Middle frontal gyrus (tissue), 1 donor: ENCODE data around the gene WFDC1.

Experiments
- DNase-seq: peaks from one replicate; pipeline ENCODE4 v3.0.0-alpha.2; 2015; ENCODE audit warnings: low spot score; ENCODE audit errors: extremely low spot score

The WFDC1 gene

GRCh38 chr16:84302111-84302954 lies 7.7 kb downstream of the WFDC1 start:
- no peak for DNase-seq

DNA sequence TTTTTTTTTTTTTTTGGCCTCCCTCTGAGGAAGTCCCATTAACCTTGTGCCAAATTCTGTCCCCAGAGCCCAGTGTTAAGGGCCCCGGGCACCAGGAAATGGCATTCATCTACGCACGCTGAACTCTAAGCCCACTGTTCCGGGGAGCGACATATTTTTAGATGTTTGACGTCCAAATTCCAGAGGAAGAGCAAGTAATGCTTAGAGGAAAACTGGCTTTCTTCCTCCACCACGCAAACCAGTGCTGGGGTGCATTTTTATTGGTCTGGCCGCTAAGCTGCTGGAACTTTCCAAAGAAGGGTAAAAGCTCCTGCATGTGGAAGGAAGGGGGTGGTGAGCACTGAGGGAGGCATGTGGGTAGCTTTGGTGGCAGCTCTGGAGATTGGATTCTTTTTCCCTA lies 8.3 kb downstream of the WFDC1 start:
- DNase-seq = no peak

DNA sequence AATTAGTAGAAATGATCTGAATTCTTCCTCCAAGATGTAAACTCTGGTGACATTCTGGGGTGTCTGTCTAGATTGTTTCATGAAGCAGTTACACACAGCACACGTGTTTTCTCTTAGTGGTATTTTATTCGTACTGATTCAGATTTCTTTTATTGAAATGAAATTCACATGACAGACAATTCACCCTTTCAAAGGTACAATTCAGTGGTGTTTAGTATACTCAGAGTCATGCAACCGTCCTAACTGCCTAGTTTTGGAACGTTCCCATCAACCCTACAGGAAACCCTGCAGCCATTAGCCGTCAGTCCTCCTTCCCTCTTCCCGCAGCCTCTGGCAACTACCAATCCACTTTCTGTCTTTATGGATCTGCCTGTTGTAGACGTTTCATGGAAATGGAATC lies 8.8 kb downstream of the WFDC1 start:
- DNase-seq = no peak

- no peak for DNase-seq
These were observed 11.9 kb downstream of the WFDC1 start for GRCh38 chr16:84306564-84306963.

DNA sequence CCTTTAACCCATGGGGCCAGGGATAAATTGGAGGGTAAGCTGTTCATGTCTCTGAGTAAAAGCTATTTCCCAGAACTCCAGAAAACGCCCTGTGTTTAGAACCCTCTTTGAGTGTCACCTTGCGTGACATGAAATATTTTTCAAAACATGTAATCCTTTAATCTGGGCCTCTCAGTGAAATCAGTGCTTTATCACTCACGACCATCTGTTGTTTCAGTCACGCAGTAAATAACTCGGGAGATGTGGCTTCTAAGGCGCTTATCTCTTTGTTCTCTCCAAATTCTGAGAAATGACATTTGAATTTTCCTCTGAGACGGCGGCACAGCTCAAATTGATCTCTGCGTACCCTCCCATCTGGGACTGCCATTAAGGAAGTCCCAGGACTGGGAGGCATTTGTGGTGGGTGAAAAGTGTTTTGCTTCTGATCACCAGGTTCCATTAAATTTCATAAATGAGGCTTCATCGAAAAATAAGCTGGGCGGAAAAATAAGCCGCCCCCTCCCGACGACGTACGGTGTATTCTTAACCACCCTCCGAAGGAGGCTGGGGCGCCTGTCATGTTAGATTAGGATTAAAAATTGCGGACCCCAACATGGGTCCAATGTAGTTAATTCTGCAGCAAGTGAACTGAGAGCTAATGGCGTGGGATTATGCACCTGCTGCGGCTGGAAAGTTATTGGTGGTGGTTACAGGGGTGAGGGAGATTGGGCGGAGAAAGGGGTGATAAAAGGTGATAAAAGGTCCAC lies 12.7 kb downstream of the WFDC1 start:
- DNase-seq = no peak

- DNase-seq = no peak
These were observed 13.4 kb downstream of the WFDC1 start for GRCh38 chr16:84308120-84308519.

- DNase-seq = no peak
These were observed 16.0 kb downstream of the WFDC1 start for GRCh38 chr16:84310642-84311041.

DNA sequence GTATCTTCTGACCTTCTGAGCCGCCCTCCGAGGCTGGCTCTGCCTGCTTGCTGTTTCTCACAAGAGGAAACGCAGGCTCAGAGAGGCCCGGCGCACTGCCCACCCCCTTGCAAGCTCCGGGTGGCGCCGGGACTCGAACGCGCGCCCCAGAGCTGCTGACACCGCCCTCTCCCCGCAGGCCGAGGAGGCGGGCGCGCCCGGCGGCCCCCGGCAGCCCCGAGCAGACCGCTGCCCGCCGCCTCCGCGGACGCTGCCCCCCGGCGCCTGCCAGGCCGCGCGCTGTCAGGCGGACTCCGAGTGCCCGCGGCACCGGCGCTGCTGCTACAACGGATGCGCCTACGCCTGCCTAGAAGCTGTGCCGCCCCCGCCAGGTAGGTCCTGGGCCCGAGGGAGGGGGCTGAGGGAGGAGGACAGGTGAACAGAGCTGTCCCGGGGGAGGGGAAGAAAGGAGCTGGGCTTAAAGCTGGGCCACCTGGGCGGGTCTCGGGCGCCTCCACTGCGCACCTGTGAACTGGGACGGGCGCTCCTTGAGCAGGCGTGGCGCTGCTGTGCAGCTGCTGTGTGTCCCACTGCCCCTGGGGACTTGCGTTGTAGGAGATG lies 18.2 kb downstream of the WFDC1 start:
- no peak for DNase-seq

GRCh38 chr16:84313921-84314320 lies 19.2 kb downstream of the WFDC1 start:
- no peak for DNase-seq

GRCh38 chr16:84314373-84314772 lies 19.7 kb downstream of the WFDC1 start:
- DNase-seq = no peak

DNA sequence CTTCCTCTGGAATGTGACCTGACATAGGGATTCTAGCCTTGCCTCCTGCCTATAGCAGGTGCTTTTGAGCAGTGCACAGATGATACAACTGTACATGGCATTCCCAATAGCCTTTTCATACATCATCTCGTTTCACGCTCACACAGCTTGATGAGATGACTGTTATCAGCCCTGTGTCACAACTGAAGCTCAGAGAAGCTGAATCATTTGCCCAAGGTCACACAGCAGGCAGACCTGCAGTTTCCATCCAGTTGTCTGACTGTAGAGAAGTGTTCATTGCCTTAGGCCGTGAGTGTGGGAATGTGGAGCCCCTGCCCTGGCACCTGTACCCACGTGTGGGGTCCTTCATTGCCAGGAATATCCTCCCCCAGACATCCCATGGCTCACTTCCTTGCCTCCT lies 20.1 kb downstream of the WFDC1 start:
- DNase-seq = no peak

GRCh38 chr16:84315422-84315821 lies 20.7 kb downstream of the WFDC1 start:
- DNase-seq = no peak

DNA sequence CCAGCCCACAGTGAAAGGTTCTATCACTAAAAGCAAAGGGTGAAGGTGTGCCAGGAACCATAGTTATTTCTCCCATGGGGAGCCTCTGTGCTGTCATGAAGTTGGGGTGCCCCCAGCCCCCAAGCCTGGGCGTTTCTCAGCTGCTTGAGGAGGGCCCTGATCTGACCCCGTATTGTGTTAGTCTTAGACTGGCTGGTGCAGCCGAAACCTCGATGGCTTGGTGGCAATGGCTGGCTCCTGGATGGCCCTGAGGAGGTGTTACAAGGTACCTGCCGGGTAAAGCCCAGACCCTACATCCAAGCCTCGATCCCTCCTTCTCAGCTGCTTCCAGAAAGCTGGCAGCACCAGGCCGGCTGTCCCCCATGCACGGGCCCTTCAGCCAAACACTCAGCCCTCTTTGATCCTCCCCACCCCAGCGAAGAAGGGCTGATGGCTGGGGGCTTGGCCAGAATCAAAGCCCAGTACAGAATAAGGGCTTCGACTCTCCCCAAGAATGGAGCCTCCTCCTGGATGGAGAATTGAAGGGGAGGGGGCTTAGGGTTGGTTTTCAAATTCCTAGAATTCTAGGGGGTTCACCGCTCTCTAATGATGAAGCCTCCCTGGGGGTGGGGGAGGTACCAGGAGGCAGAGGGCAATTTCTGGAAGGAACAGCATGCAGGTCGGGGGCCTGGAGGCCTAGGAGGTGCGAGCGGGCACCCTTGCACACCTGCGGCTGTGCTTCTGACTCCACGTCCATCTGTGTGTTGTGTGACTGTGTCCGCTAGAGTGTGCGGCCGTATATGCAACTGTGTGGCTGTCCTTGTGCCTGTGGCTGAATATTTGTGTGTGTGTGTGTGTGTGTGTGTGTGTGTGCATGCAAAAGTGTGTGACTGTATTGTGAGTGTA lies 23.7 kb downstream of the WFDC1 start:
- no peak for DNase-seq

DNA sequence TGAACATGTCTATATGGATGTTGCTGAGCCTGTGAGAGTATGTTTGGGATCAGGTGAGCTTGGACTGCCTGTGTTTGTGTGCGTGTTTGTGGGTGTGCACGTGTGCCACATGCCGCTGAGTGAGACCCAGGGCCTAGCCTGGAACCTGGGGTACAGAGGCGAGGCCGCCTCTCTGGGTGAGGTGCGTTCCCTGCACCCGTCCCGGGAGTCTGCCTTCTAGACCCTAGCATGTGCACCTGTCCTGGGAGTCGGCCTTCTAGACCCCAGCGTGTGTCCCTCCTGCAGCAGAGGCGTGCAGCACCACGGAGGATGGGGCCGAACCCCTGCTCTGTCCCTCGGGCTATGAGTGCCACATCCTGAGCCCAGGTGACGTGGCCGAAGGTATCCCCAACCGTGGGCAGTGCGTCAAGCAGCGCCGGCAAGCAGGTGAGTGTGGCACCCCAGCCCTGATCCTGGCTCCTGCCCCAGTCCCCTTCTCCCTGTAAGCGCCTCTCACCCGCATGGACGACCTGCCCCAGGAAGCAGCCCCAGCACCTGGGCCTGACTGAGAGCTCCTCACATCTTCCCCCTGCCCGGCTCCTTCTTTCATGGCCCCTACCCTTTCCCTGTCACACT lies 24.6 kb downstream of the WFDC1 start:
- no peak for DNase-seq

DNA sequence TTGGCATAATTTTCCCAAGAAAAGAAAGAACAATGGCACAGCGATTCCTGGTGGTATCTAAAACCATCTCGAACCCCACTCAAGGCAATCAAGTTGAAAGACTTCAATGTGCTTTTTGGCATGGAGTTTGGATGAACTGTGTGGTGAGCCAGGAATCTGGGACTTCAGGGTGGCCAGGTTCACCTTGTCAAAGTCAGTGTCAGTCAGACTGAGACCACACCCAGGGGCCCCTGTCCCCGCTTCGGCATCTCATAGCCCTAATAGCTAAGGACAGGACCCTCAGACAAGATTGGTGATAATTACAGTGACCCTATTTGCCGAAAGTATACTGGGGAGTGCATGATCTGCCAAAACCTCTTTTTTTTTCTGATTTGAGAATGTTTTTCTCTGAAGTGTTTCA lies 25.8 kb downstream of the WFDC1 start:
- DNase-seq = no peak

DNA sequence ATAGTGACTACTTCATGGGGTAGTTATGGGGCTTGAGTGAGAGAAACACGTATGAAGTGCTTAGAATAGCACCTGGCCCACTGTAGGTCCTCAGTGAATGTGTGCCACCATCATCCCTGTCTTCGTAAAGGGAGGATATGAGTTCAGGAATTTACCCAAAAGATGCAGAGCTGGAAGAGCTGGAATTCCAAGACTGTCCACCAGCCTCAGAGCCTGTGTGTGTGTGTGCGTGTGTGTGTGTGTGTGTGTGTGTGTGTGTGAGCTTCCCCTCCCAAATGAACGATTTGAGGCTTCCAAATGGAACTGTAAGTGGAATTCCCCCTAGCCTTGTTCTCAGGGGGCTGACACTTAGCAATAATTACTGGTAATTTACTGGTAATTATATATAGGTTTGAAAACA lies 27.3 kb downstream of the WFDC1 start:
- no peak for DNase-seq

GRCh38 chr16:84322749-84323148 lies 28.1 kb downstream of the WFDC1 start:
- DNase-seq = no peak

DNA sequence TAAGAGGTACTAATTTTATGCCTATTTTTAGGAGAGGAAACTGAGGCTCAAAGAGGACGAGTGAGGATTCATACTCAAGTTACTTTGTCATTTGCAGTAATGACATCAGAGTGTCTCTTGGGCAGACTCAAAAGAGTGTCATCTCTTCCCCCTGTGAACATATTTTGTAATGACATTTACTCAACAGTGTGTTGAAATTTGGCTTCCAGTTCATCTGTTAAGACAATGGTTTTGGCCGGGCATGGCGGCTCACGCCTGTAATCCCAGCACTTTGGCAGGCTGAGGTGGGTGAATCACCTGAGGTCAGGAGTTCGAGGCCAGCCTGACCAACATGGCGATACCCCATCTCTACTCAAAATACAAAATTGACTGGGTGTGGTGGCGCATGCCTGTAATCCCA lies 28.9 kb downstream of the WFDC1 start:
- DNase-seq = no peak

- DNase-seq = no peak
These were observed 30.0 kb downstream of the WFDC1 start for GRCh38 chr16:84324434-84325262.

- no peak for DNase-seq
These were observed 31.9 kb downstream of the WFDC1 start for GRCh38 chr16:84326545-84326944.
